ELR (cell line): ENCODE measurements around the gene ARHGAP9.
"Not testable (repeated sequence)": the region's sequence is repeated elsewhere in the genome, so short reads cannot be mapped to it uniquely, and the experiment has no call there.

ENCODE experiments used
- DNase-seq: peaks from one replicate; pipeline ENCODE4 v3.0.0-alpha.2; 2015; ENCODE audit warnings: low read depth

ARHGAP9 gene

DNA sequence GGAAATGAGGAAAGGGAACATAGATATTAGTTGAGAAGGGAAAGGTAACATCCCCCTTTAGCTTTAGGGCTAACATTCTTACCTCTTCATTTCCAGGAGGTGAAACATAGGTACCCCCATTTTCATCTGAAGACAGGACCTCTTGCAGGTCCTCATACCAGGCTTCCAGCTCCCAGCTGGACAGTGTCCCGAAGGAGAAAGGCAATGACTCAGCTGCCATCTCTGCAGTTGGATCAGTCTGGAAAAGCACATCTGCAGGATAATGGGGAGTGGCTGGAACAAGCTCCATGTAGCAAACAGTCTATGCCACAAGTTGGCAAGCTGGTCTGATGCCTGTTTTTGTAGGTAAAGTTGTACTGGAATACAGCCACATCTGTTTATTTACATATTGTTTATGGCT lies 37.5 kb upstream of the ARHGAP9 start:
- peak; percentile 59 for DNase-seq

DNA sequence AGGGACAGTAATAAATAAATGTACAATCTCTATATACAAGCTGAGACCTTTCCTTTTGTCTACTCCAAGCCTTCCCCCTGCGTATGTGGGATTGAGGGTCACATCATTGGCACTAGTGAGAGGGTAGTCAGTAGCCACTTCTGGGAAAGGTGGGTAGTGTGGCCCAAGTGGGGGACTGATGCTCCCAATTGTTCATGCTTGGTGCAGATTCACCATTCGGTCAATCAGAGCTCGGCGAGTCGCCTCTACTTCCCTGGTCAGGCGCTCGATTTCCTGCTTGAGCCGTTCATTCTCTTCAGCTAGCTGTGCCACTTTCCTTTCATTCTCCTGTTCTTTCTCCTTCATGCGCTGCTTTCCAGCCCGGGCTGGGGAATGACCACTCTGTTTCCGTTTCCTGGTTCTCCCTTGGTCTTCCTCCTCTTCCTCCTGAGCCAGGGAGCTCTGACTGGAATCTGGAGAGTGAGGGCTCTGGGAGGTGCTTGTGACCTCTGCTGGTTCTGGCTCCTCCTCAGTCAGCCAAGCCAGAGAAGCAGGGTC lies 37.0 kb upstream of the ARHGAP9 start:
- no peak for DNase-seq

DNA sequence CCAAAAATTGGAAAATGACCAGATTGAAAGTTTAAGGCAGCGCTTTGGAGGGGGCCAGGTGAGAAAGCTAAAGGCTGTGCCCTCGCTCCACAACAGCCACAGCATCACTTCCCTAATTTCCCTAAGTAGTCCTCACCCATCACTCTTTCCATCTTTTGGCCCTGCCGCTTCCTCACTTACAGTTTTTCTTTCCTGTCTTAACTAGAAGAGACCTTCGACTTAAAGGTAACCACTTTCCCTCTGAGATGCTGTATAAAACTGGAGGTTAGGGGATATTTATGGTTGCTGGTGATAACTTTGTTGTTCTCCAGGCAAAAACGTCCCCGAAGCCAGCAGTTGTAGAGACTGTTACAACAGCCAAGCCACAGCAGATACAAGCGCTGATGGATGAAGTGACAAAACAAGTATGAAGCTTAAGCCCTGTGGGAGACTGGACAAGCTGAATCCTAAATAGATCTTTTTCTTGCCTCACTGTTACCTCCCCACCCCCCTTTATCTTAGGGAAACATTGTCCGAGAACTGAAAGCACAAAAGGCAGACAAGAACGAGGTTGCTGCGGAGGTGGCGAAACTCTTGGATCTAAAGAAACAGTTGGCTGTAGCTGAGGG lies 36.4 kb upstream of the ARHGAP9 start:
- DNase-seq: no peak

DNA sequence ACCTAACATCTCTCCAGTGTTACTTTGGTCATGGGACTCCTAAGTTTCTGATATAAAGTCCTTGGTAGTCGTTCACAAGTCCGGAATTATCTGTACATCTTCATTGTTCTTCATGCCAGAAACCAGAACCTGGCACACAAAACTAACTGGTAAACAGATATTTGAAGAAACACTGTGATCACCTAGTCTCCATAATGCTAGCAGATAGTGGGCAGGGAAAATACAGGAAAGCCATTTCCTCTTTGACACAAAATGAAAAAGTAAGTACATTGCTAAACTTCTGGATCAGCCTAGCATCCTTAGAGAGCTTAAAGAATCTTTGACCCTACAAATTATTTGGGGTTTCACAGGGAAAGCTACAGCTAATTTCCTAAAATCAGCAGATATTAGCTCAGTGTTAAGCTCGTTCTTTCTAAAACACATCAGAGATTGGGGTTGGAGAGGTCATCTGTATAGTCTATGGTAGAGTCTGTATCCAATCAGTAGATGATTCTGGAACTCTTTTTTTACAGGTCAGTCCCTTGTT lies 35.8 kb upstream of the ARHGAP9 start:
- DNase-seq: no peak

DNA sequence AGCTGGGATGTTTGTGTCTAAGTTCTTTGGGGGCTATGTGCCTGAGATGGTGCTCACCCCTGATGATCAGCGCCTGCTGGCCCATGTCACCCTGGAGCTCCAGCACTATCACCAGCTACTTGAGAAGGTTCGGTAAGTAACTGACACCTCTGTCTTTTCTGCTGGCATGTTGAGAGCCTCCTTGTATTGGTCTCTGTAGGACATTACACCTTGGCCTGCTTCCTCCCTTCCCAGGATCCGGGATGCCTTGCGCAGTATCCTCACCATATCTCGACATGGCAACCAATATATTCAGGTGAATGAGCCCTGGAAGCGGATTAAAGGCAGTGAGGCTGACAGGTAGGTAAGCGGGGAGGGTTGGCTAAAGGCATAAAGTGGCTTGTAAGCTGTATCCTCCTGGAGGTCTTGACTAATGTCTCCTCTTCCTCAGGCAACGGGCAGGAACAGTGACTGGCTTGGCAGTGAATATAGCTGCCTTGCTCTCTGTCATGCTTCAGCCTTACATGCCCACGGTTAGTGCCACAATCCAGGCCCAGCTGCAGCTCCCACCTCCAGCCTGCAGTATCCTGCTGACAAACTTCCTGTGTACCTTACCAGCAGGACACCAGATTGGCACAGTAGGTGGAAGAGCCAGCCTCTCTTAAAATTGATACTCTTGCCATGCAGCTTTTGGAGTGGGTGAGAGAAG lies 35.2 kb upstream of the ARHGAP9 start:
- no peak for DNase-seq

DNA sequence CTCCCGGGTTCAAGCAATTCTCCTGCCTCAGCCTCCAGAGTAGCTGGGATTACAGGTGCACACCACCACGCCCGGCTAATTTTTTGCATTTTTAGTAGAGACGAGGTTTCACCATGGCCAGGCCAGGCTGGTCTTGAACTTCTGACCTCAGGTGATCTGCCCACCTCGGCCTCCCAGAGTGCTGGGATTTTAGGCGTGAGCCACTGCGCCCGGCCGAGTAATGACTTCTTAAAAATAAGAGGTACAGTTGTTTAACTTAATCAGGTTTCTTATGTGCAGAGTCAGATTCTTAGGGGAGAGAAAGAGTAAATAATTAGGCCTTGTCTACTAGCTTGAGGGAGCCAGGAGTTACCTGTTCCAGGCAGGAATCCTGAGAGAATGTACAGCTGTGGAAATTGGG lies 34.6 kb upstream of the ARHGAP9 start:
- not testable (repeated sequence) for DNase-seq

DNA sequence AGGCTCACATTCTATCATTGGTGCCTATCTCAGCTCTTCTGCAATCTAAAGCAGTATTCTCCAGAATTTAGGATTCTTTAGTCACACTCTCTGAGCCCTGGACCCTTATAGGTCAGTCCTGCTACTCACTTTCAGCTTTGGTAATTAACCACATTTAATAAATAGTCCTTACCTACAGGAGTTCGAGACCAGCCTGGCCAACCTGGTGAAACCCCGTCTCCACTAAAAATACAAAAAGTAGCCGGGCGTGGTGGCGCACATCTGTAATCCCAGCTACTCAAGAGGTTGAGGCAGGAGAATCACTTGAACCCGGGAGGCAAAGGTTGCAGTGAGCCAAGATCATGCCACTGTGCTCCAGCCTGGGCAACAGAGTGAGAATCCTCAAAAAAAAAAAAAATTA lies 34.0 kb upstream of the ARHGAP9 start:
- DNase-seq: not testable (repeated sequence)

DNA sequence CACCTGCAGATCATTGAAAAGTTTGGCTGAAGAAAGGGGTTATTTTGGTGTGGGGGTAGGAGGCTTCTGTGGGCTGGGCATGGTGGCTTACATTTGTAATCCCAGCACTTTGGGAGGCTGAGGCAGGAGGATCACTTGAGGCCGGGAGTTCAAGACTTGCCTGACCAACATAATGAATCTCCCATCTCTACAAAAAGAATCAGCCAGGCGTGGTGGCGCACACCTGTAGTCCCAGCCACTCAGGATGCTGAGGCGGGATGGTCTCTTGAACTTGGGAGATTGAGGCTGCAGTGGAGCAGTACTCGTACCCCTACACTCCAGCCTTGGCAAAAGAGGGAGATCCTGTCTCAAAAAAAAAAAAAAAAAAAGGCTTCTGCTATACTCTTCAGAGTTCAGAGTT lies 33.6 kb upstream of the ARHGAP9 start:
- DNase-seq: no peak

DNA sequence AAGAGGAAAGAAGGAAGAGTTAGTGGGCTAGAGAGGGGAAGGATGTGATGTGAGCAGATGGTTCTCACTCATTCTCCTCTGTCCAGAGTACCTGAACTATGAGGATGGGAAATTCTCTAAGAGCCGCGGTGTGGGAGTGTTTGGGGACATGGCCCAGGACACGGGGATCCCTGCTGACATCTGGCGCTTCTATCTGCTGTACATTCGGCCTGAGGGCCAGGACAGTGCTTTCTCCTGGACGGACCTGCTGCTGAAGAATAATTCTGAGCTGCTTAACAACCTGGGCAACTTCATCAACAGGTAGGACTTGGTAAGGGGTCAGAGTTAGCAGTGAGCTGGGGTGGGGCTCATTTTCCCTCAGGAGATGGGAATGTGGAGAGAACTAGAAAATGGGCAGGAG lies 33.0 kb upstream of the ARHGAP9 start:
- DNase-seq: no peak

DNA sequence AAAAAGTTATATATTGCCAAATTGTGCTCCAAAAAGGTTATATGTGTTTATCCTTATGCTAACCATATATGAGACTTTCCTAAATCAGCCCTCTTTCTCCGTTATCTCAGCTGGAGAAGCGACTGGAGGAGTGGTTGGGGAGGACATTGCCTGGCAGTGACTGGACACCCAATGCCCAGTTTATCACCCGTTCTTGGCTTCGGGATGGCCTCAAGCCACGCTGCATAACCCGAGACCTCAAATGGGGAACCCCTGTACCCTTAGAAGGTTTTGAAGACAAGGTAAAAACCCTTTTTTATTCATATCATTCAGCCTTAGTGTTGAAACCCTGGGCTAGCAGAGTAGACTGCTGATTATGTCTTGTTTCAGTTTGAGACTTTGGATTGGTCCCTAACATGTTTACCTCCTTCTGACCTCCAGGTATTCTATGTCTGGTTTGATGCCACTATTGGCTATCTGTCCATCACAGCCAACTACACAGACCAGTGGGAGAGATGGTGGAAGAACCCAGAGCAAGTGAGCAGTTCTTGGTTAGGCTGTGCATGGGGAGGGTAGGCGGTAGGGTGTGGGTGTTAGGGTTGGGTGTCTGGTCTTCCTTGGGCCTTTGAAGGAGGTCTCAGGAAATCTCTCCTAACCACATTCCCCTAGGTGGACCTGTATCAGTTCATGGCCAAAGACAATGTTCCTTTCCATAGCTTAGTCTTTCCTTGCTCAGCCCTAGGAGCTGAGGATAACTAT lies 32.1 kb upstream of the ARHGAP9 start:
- no peak for DNase-seq

DNA sequence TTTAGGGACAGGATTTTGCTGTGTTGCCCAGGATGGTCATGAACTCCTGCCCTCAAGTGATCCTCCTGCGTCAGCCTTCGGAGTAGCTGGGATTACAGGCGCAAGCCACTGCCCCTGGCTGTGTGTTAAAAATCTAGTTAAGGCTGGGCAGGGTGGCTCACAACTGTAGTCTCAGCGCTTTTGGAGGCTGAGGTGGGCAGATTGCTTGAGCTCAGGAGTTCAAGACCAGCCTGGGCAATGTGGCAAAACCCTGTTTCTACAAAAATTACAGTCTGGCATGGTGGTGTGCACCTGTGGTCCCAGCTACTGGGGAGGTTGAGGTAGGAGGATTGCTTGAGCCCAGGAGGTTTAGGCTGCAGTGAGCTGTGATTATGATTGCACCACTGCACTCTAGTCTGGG lies 31.5 kb upstream of the ARHGAP9 start:
- no peak for DNase-seq

DNA sequence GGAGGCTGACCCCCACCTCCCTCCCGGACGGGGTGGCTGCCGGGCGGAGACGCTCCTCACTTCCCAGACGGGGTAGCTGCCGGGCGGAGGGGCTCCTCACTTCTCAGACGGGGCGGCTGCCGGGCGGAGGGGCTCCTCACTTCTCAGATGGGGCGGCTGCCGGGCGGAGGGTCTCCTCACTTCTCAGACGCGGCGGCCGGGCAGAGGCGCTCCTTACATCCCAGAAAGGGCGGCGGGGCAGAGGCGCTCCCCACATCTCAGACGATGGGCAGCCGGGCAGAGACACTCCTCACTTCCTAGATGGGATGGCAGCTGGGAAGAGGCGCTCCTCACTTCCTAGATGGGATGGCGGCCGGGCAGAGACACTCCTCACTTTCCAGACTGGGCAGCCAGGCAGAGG lies 28.1 kb upstream of the ARHGAP9 start:
- DNase-seq: not testable (repeated sequence)

DNA sequence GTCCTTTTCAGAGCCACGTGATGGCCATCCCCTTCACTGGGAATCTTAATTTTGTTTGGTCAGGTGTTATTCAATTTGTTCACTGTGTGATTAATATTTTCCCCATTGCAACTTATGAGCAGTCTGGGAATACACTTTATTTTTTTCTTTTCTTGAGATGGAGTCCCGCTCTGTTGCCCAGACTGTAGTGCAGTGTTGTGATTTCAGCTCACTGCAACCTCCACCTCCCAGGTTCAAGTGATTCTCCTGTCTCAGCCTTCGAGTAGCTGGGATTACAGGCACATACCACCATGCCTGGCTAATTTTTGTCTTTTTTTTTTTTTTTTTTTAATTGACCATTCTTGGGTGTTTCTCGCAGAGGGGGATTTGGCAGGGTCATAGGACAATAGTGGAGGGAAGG lies 26.9 kb upstream of the ARHGAP9 start:
- not testable (repeated sequence) for DNase-seq

DNA sequence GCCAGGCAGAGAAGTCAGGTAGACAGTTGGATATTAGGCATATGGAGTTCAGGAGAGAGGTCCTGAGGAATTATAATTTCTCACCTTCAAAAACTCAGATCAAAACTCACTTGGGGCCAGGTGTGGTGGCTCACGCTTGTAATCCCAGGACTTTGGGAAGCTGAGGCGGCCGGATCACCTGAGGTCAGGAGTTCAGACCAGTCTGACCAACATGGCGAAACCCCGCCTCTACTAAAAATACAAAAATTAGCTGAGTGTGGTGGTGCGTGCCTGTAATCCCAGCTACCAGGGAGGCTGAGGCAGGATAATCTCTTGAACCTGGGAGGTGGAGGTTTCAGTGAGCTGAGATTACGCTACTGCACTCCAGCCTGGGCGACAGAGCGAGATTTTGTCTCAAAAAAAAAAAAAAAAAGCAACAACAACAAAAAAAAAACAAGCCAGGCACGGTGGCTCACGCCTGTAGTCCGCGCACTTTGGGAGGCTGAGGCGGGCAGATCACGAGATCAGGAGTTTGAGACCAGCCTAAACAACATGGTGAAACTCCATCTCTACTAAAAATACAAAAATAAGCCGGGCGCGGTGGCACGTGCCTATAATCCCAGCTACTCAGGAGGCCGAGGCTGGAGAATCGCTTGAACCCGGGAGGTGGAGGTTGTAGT lies 22.8 kb upstream of the ARHGAP9 start:
- DNase-seq: not testable (repeated sequence)

DNA sequence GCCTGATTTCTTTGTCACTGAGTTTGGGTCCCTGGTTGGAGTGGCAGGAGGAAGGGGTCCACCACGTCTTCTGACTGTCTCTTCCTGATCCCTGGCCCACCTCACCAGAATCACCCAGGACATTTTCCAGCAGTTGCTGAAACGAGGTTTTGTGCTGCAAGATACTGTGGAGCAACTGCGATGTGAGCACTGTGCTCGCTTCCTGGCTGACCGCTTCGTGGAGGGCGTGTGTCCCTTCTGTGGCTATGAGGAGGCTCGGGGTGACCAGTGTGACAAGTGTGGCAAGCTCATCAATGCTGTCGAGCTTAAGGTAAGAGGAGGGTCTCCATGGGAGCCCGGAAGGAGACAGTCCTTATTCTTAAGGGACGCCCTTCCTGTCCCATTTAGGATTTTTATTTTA lies 20.5 kb upstream of the ARHGAP9 start:
- DNase-seq: no peak

DNA sequence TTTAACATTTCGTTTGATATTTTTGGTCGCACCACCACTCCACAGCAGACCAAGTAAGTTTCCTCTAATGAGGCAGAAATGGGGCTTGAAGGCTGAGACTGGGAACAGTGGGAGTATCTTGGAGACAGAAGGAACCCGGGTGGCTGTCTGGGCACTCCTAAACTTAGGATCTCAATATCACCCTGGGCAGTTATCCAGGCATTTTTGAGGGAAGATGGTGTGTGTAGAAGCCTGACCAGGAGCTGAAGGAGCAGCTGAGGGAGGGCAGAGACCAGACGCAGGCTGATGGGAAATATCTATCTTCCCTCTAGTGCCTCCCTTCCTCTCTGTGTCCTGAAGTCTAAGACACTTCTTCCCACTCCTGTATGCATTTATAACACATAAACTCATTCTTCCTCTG lies 18.9 kb upstream of the ARHGAP9 start:
- DNase-seq: no peak

DNA sequence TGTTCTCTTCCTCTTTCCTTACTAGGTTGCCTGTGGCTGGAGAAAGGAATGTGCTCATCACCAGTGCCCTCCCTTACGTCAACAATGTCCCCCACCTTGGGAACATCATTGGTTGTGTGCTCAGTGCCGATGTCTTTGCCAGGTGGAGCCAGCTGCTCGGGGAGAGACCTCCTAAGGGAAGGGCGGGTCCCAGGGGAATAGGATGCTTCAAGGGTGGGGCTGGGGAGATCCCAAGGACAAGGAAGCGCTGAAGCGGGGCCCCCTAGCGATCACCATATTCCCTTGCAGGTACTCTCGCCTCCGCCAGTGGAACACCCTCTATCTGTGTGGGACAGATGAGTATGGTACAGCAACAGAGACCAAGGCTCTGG lies 18.5 kb upstream of the ARHGAP9 start:
- DNase-seq: no peak

DNA sequence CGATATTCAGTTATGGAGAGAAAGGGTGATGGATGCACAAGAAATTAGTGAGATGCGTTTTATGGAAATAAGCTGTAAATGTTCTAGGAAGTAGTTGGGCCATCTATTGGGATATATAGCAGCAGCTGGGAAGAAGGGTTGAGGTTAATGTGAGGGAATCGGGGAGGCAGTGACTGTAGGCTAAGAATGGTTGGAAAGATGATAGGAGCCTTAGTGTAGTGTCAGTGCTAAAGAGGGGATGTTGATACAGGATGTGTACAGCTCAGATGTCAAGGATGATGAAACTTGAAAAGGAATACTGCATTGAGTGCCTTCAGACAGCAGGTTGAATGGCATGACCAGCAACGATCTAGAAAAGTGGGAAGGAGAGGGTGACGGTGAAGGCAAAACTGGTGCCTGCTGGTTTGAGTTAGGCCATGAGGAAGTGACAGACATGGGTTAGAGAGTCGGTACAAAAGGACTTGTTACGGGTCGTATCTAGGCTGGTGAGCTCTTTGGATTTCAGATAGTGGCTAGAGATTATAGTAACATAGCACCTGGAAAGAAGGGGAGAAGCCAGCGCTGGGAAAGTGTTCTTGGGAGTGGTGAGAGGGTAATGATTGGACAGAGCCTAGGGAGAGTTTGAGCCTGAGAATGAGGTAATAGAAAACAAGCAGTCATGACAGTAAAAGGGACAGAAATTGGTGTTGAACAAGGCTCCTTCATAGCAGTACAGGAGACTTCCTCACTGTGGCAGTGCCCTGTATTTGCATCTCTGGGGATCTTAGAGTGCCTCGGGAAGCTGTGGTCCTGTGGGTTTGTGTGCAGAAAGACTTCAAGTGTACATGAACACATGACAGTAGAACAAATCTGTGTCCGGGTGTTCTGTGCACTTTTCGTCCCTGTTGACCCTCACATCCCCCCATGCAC lies 17.8 kb upstream of the ARHGAP9 start:
- DNase-seq: no peak

DNA sequence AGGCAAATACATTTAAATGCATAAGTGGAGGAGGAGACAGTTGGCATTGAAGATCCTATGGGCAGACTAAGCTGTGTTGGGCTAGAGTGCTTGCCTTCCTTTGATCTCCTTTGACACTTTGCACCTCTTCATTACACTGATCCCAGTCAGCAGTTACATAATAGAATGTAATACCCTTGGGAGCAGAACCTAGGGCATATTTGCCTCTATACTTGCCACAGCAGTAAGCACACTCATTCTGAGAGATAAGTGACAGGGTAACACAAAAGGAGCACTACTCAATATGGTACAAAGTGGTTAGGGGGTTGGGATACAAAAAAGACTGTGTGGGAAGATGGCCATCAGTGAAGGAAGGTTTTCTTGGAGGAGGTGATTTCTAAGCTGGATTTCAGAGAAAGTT lies 17.2 kb upstream of the ARHGAP9 start:
- DNase-seq: no peak

DNA sequence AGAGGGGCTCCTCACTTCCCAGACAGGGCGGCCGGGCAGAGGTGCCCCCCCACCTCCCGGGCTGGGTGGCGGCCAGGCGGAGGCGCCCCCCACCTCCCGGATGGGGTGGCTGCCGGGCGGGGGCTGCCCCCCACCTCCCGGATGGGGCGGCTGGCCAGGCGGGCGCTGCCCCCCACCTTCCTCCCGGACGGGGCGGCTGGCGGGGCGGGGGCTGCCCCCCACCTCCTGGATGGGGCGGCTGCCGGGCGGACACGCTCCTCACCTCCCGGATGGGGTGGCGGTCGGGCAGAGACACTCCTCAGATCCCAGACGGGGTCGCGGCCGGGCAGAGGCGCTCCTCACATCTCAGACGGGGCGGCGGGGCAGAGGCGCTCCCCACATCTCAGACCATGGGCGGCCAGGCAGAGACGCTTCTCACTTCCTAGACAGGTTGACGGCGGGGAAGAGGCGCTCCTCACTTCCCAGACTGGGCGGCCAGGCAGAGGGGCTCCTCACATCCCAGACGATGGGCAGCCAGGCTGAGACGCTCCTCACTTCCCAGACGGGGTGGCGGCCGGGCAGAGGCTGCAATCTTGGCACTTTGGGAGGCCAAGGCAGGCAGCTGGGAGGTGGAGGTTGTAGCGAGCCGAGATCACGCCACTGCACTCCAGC lies 15.5 kb upstream of the ARHGAP9 start:
- not testable (repeated sequence) for DNase-seq
